Mucosa of descending colon (tissue), 3 donors: ENCODE data around the gene SERPINH1. TPM values are rescaled to one million over a fixed set of nuclear protein-coding genes. Genes with fewer than 3 reads are reported as not detected.

Experiments
- ATAC-seq: fragments of 200-7000 bp; cut with Tn5 transposase; one replicate; pipeline ENCODE4 v1.9.1; 2020; ENCODE audit warnings: mild to moderate bottlenecking, moderate library complexity
- DNase-seq, 3 donors: peaks; one replicate each; pipeline ENCODE4 v3.0.0-alpha.2; 2020
- H3K36me3 ChIP-seq: fragments of 200-600 bp; one replicate; pipeline ENCODE4 v1.8.0; 2021; ENCODE audit warnings: low read depth, mild to moderate bottlenecking
- H3K4me1 ChIP-seq: fragments of 200-600 bp; one replicate; pipeline ENCODE4 v1.8.0; 2021; ENCODE audit warnings: low read depth, mild to moderate bottlenecking
- H3K4me3 ChIP-seq: fragments of 200-600 bp; one replicate; pipeline ENCODE4 v1.8.0; 2021; ENCODE audit warnings: mild to moderate bottlenecking
- H3K9me3 ChIP-seq: fragments of 200-600 bp; one replicate; pipeline ENCODE4 v1.8.0; 2021; ENCODE audit warnings: mild to moderate bottlenecking
- CTCF ChIP-seq: fragments of 200-600 bp; IDR thresholded peaks from one replicate; pipeline ENCODE4 v1.8.0; 2022; ENCODE audit warnings: antibody characterized with exemption, mild to moderate bottlenecking
- intact Hi-C, 2 donors: fragments of 100-400 bp; cut with DNase I in 1 of 2; cut with micrococcal nuclease in 1 of 2; formaldehyde crosslinking; loops; one replicate each; pipeline versions ENCODE4 v1.11.0 to v1.11.1; 2022; cut with DNase I, micrococcal nuclease
- long read RNA-seq, 2 donors: library from polyadenylated mRNA; unstranded; transcript quantifications; one replicate each; pipeline ENCODE4 v2.0.0, GENCODE V29; 2019 to 2021
- total RNA-seq, 3 donors: library from RNA; stranded (reverse); fragmentation: NEBNext Ultra II Directional in 2 of 3; extraction: Animal tissue kit (Norgen Biotek cat#: 25700) in 2 of 3; gene quantifications; one replicate each; pipeline versions ENCODE4 v1.2.1 to v1.2.4, GENCODE V29; 2021 to 2023
- donor health status: DM: no; HTN: no; CAD: no; lungs with moderate emphysema.
- donor health status: DM: no; HTN: no; CAD: no.
- donor health status: DM: no; HTN: yes; CAD: no.

SERPINH1 gene
- 10 to 100 TPM; 44.1 to 87.0 (median 50.5) TPM for total RNA-seq
- long read RNA-seq, donor 1, transcript SERPINH1-201 (5 exons, 2,225 nt): major isoform, 55 of 70 reads
- long read RNA-seq, donor 1, partial matches to known transcripts: 7 of 70 reads
- long read RNA-seq, donor 1, other reads (novel, unspliced or antisense): 4 of 70 reads
- long read RNA-seq, donor 2, transcript SERPINH1-201 (5 exons, 2,225 nt): major isoform, 10 of 14 reads
- long read RNA-seq, donor 2, partial matches to known transcripts: 1 of 14 reads
- long read RNA-seq, donor 2, other reads (novel, unspliced or antisense): 2 of 14 reads

GRCh38 chr11:75562048-75562835 is at the start of gene SERPINH1:
TSS of gene SERPINH1 (plus strand) at chr11:75562253. CDS start at chr11:75566350, 4,097 bp downstream.
- ATAC-seq: peak; percentile 92
- Histone ChIP-seq H3K4me3 (peak within 1 kb of the TSS; percentile 82), H3K4me1 (peaks cover 22% of the 10 kb centered on the region), H3K9me3 (no peaks in the 10 kb centered on the region), H3K36me3 (no peaks in the 10 kb centered on the region)
- intact Hi-C loops: no loop called here
- no peak for TF ChIP-seq CTCF
- DNase-seq: peak; percentile 86 to 91 (median 87)

- Histone ChIP-seq H3K36me3 (no peaks in the 10 kb centered on the region), H3K9me3 (no peaks in the 10 kb centered on the region), H3K4me1 (no peaks in the 10 kb centered on the region), H3K4me3 (no peak overlapping the region)
- ATAC-seq (peak; percentile 49), DNase-seq (no peak)
- intact Hi-C loops: no loop called here
- no peak for TF ChIP-seq CTCF
Observed at GRCh38 chr11:75513250-75513649, 48.8 kb upstream of the SERPINH1 start.

- no peak for DNase-seq
- Histone ChIP-seq H3K9me3 (no peaks in the 10 kb centered on the region), H3K36me3 (no peaks in the 10 kb centered on the region), H3K4me1 (no peaks in the 10 kb centered on the region), H3K4me3 (no peak overlapping the region)
- ATAC-seq: no peak
- no peak for TF ChIP-seq CTCF
- intact Hi-C loops: no loop called here
Observed at GRCh38 chr11:75514596-75514995, 47.5 kb upstream of the SERPINH1 start.

- no peak for DNase-seq
- no peak overlapping the region for H3K4me3 ChIP-seq
- H3K36me3 ChIP-seq: no peaks in the 10 kb centered on the region
- intact Hi-C loops: no loop called here
- H3K9me3 ChIP-seq: no peaks in the 10 kb centered on the region
- TF ChIP-seq CTCF: no peak
- H3K4me1 ChIP-seq: no peaks in the 10 kb centered on the region
- no peak for ATAC-seq
Observed at GRCh38 chr11:75516140-75516539, 45.9 kb upstream of the SERPINH1 start.

- TF ChIP-seq CTCF: no peak
- H3K36me3 ChIP-seq: no peaks in the 10 kb centered on the region
- no peak for ATAC-seq
- H3K9me3 ChIP-seq: no peaks in the 10 kb centered on the region
- intact Hi-C loops: no loop called here
- no peak for DNase-seq
- H3K4me1 ChIP-seq: no peaks in the 10 kb centered on the region
- no peak overlapping the region for H3K4me3 ChIP-seq
Observed at GRCh38 chr11:75516886-75517285, 45.2 kb upstream of the SERPINH1 start.
